ENCODE results near the gene THRAP3.
A peak's percentile ranks its signal among the peaks of the same experiment; 100 is the strongest.

Gene THRAP3

DNA sequence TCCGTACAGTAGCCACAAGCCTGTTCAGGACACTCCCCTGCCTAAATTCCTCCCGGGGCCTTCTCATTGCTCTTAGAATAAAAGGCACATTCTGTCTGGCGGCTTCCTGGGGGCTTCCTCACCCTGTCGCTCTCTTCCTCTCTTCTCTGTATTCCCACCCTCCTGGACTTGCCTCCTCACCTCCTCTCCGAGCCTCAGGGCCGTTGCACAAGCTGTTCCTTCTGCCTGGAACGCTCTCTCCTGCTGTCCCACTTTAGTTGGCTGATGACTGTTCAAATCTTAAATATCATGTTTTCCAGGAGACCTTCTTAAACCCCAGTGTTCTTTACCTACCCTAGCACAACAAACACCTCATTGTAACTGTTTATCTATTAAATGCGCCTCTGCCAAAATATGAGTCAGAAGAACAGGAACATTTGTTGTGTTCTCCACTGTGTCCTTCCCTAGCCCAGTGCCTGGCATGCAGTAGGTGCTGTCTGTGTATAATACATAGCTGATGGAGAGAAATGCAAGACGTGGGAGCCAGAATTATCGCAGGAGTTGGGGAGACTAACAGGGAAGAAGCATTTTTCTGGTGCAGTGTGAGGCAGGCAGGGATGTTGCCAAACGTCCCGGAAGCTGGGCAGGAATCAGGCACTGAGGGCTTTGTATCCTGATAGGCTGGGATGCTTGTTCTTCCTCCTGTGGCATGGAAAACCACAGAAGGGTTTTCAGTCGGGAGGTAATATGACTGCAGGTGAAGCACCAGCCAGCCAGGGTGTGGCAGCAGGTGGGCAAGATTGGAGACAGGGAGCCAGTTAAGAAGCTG is 24.1 kb upstream of the THRAP3 start:
- peak; percentile 51 for DNase-seq (ENCODE audit: low read depth)
- H3K4me3 ChIP-seq (ENCODE audit: low read length), result no peak overlapping the region
- TF ChIP-seq, protein P1, sequence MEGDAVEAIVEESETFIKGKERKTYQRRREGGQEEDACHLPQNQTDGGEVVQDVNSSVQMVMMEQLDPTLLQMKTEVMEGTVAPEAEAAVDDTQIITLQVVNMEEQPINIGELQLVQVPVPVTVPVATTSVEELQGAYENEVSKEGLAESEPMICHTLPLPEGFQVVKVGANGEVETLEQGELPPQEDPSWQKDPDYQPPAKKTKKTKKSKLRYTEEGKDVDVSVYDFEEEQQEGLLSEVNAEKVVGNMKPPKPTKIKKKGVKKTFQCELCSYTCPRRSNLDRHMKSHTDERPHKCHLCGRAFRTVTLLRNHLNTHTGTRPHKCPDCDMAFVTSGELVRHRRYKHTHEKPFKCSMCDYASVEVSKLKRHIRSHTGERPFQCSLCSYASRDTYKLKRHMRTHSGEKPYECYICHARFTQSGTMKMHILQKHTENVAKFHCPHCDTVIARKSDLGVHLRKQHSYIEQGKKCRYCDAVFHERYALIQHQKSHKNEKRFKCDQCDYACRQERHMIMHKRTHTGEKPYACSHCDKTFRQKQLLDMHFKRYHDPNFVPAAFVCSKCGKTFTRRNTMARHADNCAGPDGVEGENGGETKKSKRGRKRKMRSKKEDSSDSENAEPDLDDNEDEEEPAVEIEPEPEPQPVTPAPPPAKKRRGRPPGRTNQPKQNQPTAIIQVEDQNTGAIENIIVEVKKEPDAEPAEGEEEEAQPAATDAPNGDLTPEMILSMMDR (IDR thresholded peaks at IDR 0.05; ENCODE audit: insufficient read depth, low read depth, low read length, missing control alignments), result no peak

- TF ChIP-seq, protein P1 (IDR thresholded peaks at IDR 0.05; ENCODE audit: insufficient read depth, low read depth, low read length, missing control alignments), result no peak
- DNase-seq (ENCODE audit: low read depth), result no peak
- H3K4me3 ChIP-seq (ENCODE audit: low read length), result no peak overlapping the region
Observed at GRCh38 chr1:36203027-36203553, 21.2 kb upstream of the THRAP3 start.

DNA sequence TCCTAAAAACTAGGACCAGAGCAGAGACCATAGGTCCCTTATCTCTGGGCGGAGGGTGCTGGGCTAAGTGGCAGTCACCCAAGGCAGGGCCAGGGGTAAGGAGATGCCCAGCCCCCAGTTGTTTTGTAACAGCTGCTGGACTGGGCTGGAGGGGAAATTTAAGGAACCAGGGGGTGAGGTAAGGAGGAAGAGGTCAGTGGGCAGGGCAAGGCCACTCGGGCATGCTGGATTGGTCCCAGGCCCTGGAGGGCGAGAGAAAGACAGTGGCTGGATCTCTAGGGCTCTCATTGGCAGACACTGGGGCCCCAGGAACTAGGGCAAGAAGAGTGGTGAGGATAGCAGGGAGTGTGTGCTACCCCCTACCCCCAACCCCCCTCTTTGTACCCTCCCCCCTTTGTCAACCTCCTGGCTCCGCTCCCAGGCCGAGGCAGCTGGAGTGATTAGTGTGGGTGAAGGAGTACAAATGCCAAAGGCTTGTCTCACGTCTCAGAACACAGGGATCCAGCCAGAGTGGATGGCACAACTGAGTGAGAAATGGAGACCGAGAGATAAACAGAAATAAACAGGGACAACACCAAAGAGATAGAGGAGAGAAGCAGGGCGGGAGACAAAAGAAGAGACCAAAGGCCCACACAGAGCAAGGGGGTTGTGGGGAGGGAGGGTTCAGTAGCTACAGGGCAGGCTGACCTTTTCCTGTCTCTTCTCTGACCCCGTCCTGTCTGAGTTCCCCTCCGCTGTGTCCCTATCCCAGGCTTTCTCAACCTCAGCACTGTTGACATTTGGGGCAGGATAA is 20.5 kb upstream of the THRAP3 start:
- peak; percentile 36 for DNase-seq (ENCODE audit: low read depth)
- no peak overlapping the region for H3K4me3 ChIP-seq (ENCODE audit: low read length)
- TF ChIP-seq, protein P1 (IDR thresholded peaks at IDR 0.05; ENCODE audit: insufficient read depth, low read depth, low read length, missing control alignments), result no peak

DNA sequence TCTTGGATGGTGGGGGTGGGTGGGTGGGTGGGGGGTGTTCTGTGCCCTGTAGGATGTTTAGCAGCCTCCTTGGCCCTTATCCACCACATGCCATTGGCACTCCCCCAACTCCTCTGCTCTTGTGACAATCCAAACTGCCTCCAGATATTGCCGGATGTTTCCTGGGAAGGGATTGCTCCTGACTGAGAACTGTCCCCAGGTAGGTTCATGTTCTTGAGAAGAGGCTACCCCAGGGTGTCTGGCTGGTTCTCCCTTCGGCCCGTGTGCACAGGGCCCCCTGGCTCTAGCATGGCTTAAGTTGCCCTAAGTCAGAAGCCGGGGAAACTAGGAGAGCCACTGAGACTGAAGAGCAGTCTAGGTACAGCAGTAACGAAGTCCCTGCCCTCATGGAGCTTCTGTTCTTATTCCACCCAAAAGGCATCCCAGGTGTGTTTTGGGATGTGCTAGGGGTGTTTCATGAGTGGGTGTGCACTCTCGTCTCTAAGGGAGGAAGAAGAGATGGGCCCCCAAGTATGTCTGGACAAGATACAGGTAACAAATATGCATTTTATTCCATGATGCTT is 19.8 kb upstream of the THRAP3 start:
- H3K4me3 ChIP-seq (ENCODE audit: low read length), result no peak overlapping the region
- TF ChIP-seq, protein P1 (IDR thresholded peaks at IDR 0.05; ENCODE audit: insufficient read depth, low read depth, low read length, missing control alignments), result no peak
- no peak for DNase-seq (ENCODE audit: low read depth)

DNA sequence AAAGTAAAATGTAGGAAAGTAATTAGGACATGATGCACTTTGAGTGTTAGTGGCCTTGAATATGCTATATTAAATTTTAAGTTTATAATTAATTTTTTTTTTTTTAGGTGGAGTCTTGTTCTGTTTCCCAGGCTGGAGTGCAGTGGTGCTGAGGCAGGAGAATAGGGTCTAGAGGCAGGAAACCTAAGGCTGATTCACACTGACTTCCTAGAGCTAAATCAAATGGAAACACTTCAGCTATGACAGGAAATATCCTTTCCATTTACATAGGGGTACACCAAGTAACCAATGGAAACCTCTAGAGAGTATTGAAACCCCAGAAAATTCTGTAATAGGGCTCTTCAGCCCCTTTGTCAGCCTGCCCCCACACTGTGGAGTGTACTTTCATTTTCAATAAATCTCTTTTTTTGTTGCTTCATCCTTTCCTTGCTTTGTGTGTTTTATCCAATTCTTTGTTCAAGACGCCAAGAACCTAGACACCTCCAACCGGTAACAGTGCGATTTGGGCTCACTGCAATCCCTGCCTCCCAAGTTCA is 17.9 kb upstream of the THRAP3 start:
- TF ChIP-seq, protein P1 (IDR thresholded peaks at IDR 0.05; ENCODE audit: insufficient read depth, low read depth, low read length, missing control alignments), result no peak
- no peak for DNase-seq (ENCODE audit: low read depth)

GRCh38 chr1:36207339-36207738 is 16.9 kb upstream of the THRAP3 start:
- peak; percentile 32 for DNase-seq (ENCODE audit: low read depth)
- TF ChIP-seq, protein P1 (IDR thresholded peaks at IDR 0.05; ENCODE audit: insufficient read depth, low read depth, low read length, missing control alignments), result no peak
- no peak overlapping the region for H3K4me3 ChIP-seq (ENCODE audit: low read length)

More for the DNA sequence above, 17.9 kb upstream of the THRAP3 start:
- H3K4me3 ChIP-seq (ENCODE audit: low read length), result no peak overlapping the region

Measured in epithelial cell of esophagus (primary cell).